ENCODE data around the gene PPP1R2.

PPP1R2 gene

DNA sequence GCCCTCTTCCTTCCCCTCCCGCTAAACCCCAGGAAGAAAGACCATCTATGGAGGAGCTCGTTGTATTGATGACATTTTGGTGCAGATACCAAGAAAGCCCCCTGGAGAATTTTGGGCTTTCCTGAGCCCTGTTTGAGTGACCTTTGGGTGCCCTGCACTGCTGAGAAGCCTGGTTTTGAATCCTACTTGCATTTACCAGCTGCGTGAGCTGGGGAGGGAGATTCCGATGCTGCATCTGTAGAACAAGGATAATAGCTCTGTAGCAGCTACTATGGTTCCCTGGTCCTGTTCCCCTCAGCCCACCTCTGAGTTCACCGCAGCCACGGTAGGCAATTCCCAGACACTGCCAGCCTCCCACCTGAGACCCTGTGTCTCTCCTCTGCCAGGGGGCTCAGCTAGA is 35.4 kb upstream of the PPP1R2 start:
- TF ChIP-seq, protein P1, sequence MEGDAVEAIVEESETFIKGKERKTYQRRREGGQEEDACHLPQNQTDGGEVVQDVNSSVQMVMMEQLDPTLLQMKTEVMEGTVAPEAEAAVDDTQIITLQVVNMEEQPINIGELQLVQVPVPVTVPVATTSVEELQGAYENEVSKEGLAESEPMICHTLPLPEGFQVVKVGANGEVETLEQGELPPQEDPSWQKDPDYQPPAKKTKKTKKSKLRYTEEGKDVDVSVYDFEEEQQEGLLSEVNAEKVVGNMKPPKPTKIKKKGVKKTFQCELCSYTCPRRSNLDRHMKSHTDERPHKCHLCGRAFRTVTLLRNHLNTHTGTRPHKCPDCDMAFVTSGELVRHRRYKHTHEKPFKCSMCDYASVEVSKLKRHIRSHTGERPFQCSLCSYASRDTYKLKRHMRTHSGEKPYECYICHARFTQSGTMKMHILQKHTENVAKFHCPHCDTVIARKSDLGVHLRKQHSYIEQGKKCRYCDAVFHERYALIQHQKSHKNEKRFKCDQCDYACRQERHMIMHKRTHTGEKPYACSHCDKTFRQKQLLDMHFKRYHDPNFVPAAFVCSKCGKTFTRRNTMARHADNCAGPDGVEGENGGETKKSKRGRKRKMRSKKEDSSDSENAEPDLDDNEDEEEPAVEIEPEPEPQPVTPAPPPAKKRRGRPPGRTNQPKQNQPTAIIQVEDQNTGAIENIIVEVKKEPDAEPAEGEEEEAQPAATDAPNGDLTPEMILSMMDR (IDR thresholded peaks at IDR 0.05; ENCODE audit: low read depth, low read length, missing control alignments) = no peak
- Histone ChIP-seq H3K36me3 (replicated peaks) (no peaks in the 10 kb centered on the region), H3K27me3 (replicated peaks) (no peaks in the 10 kb centered on the region), H3K4me3 (ENCODE audit: low read depth, low read length) (no peak overlapping the region), H3K27ac (no peak overlapping the region)
- no peak for DNase-seq
- in situ Hi-C loops (cut with HindIII; ENCODE audit: low pct_ligation_motif_present, low sequenced_read_pairs) = no loop called here

DNA sequence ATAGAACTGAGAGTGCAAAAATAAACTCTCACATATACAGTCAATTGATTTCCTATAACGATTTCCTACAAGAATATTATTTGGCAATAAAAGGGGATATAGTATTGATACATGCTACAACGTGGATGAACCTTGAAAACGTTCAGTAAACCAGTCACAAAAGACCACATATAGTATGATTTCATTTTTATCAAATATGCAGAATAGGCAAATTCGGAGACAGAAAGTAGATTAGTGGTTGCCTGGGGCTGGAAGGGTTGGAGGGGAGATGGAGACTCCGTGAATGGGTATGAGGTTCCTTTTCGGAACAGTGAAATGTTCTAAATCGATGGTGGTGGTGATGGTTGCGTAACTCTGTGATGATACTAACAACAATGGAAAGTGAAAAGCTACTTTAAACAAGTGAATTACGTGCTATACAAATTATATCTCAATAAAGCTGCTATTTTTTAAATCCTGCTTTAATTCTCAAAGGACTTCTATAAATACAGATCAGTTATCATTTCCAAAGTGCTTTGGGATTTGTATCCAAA is 34.6 kb upstream of the PPP1R2 start:
- Histone ChIP-seq H3K27ac (no peak overlapping the region), H3K36me3 (replicated peaks) (no peaks in the 10 kb centered on the region), H3K4me3 (ENCODE audit: low read depth, low read length) (no peak overlapping the region), H3K27me3 (replicated peaks) (no peaks in the 10 kb centered on the region)
- no peak for DNase-seq
- TF ChIP-seq, protein P1 (IDR thresholded peaks at IDR 0.05; ENCODE audit: low read depth, low read length, missing control alignments) = no peak
- in situ Hi-C loops (cut with HindIII; ENCODE audit: low pct_ligation_motif_present, low sequenced_read_pairs) = no loop called here

DNA sequence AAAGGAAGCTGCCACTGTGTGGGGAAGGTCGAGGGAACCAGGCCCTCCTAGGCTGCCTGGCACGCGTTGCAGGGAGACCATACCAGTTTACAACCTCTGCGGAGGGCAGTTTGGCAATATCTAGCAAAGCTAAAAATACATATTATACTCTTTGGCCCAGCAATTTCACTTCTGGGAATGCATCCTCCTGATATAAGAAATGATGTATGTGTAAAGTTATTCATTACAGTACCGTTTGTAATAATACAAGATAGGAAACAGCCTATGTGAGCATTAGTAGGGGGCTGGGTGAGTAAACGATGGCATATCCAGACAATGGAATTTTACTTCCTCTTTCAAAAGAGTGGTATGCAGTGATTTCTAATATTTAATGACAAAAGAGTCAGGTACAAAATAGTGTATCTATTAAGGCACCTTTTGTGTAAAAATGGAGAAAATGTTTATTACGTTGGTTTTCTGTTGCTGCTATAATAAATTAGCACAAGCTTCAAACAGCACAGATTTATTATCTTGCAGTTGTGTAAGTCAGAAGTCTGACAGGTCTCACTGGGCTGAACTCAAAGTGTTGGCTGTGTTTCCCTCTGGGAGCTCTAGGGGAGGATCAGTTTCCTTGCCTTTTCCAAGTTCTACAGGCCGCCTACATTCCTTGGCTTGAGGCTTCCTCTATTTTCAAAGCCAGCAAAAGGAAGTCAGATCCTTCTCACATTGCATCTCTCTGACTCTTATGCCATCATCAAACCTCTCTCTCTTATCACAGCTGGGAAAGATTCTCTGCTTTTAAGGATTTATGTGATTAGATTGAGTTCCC is 31.6 kb upstream of the PPP1R2 start:
- DNase-seq = no peak
- in situ Hi-C loops (cut with HindIII; ENCODE audit: low pct_ligation_motif_present, low sequenced_read_pairs) = no loop called here
- H3K36me3 ChIP-seq (replicated peaks) = no peaks in the 10 kb centered on the region
- no peak overlapping the region for H3K27ac ChIP-seq
- no peak overlapping the region for H3K4me3 ChIP-seq (ENCODE audit: low read depth, low read length)
- TF ChIP-seq, protein P1 (IDR thresholded peaks at IDR 0.05; ENCODE audit: low read depth, low read length, missing control alignments) = no peak
- H3K27me3 ChIP-seq (replicated peaks) = no peaks in the 10 kb centered on the region

DNA sequence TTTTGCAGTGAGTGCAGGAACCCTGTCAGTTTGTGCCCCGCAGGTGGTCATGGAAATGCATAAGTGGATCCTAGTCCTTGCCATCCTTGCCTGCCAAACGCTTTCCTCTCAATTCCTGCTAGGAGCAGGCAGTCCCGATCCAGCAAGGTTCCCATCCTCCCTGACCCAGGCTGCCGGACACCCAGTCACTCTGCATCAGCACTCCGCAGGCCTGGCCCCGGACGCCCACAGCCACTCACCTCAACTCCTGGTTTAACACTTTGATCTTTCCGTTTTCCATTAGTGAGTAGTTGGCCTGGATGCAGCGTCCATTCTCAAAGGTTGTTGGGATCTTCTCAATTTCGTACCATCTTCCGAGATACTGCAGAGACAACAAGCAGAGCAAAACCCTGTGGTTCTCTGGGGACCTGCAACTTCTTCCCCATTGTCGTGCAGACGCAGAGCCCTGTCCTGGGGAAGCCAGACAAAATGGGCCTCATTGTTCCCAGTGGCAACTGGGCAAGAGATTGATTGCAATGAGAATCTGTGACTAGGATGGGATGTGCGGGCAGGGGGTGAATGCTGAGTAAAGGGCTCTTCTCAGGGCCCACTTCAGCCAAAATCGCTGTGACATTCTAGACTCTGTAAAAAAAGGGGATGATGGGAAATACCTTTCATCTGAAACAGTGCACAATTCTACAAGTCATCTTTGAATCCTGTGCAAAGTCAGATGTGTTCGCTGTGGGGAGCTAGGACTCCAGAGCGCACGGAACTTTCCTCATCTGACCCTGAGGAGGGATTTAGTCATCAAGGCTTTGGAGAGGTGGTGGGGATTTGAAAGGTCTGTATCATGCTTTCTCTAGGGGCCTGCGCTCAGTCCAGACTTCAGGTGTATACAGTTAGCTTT is 30.7 kb upstream of the PPP1R2 start:
- TF ChIP-seq, protein P1 (IDR thresholded peaks at IDR 0.05; ENCODE audit: low read depth, low read length, missing control alignments) = no peak
- in situ Hi-C loops (cut with HindIII; ENCODE audit: low pct_ligation_motif_present, low sequenced_read_pairs) = no loop called here
- no peak overlapping the region for H3K27ac ChIP-seq
- no peak overlapping the region for H3K4me3 ChIP-seq (ENCODE audit: low read depth, low read length)
- no peak for DNase-seq
- H3K27me3 ChIP-seq (replicated peaks) = no peaks in the 10 kb centered on the region
- H3K36me3 ChIP-seq (replicated peaks) = no peaks in the 10 kb centered on the region

DNA sequence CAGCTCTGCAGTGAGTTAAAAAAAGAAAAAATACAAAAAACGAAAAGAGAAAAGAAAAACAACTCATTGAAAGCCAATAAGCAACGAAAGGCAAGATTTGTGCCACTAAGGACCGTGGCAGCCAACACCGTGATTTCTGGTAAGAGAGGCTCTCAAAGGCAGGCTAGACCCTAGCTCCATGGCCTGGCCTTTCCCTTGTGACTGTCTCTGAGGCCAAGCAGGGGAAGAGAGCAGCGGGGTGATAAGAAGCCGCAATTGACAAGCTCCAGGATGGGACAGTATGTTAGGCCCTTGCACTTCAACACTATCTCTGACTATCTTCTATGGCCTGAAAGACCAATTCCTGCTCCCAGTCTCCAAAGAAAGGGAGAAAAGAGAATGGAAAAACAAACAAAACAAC is 28.2 kb upstream of the PPP1R2 start:
- TF ChIP-seq, protein P1 (IDR thresholded peaks at IDR 0.05; ENCODE audit: low read depth, low read length, missing control alignments) = no peak
- H3K36me3 ChIP-seq (replicated peaks) = no peaks in the 10 kb centered on the region
- no peak overlapping the region for H3K27ac ChIP-seq
- in situ Hi-C loops (cut with HindIII; ENCODE audit: low pct_ligation_motif_present, low sequenced_read_pairs) = no loop called here
- no peak for DNase-seq
- H3K4me3 ChIP-seq (ENCODE audit: low read depth, low read length) = no peak overlapping the region
- H3K27me3 ChIP-seq (replicated peaks) = peaks cover 2% of the 10 kb centered on the region
